Progenitor cell of endocrine pancreas (in vitro differentiated cells): ENCODE measurements around the gene TMTC1. TPM values are rescaled to one million over a fixed set of nuclear protein-coding genes. Genes with fewer than 3 reads are reported as not detected.

ENCODE experiments used
- DNase-seq: peaks from one replicate; pipeline ENCODE4 v3.0.0; 2021; ENCODE audit warnings: low spot score; ENCODE audit not compliant: unreplicated experiment
- H3K27ac Mint-ChIP-seq: 2 replicates; pipeline ENCODE4 v1.8.0; 2021; ENCODE audit warnings: mild to moderate bottlenecking, moderate library complexity, mixed read lengths
- H3K27me3 Mint-ChIP-seq: 2 replicates; pipeline ENCODE4 v1.8.0; 2021; ENCODE audit warnings: mixed read lengths
- H3K36me3 Mint-ChIP-seq: 2 replicates; pipeline ENCODE4 v1.8.0; 2022; ENCODE audit warnings: mixed read lengths; ENCODE audit not compliant: insufficient read depth
- H3K4me1 Mint-ChIP-seq: 2 replicates; pipeline ENCODE4 v1.8.0; 2021; ENCODE audit warnings: low read depth, mixed read lengths
- H3K4me3 Mint-ChIP-seq: 2 replicates; pipeline ENCODE4 v1.8.0; 2021; ENCODE audit warnings: low read depth, mild to moderate bottlenecking, moderate library complexity, mixed read lengths
- H3K9me3 Mint-ChIP-seq: 2 replicates; pipeline ENCODE4 v1.8.0; 2021; ENCODE audit warnings: low read depth, mixed read lengths
- CTCF ChIP-seq: fragments of 200-600 bp; sonication (generic); IDR thresholded peaks from one replicate; pipeline ENCODE4 v1.5.0; 2021; ENCODE audit warnings: antibody characterized with exemption, mild to moderate bottlenecking; ENCODE audit not compliant: unreplicated experiment
- total RNA-seq: library from RNA; stranded (reverse); gene quantifications from 2 replicates; pipeline ENCODE4 v1.2.1, GENCODE V29; 2021

The TMTC1 gene
- total RNA-seq, 1 donor from 2014 or later = 19.2 TPM

DNA sequence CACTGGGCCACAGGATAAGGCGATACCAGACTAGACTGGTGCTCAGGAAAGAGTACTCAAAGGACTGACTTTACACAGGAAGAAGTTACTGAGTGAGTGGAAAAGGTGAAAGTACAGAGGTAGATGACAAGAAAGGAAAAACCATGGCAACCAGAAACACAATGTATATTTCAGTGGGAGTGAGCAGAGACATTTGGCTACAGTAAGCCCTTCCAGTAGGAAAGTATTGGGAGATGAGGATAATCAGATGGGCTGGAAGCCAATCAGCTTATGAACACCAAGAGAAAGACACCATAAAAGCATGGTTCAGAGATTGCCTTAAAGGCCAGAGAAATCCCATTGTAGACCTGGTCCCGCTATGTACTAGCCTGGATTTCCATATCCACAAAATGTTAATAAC, 51.6 kb downstream of the TMTC1 start:
- no peak for DNase-seq
- Mint-ChIP-seq H3K27me3 (no peaks in the 10 kb centered on the region), H3K9me3 (no peaks in the 10 kb centered on the region), H3K4me1 (no peaks in the 10 kb centered on the region), H3K36me3 (peaks cover 6% of the 10 kb centered on the region), H3K4me3 (no peak overlapping the region), H3K27ac (no peak overlapping the region)
- no peak for TF ChIP-seq CTCF

DNA sequence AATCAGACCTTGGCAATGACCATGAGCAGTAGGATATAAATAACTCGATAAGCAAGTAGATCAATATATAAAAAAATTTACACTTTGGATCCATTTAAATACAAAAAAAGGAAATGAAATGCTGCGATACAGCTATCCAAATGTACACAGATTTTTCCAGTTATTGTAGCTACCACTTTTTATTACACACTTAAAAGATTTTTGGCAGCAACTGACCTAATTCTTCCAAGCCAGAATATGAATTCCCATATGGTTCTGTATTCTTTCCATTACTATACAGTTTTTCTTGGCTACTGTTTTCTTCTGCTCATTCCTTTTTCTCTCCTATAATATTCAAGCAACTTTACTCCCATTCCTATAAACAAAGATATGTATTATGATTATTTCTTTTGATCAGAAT, 52.2 kb downstream of the TMTC1 start:
- no peak for TF ChIP-seq CTCF
- no peaks in the 10 kb centered on the region for H3K4me1 Mint-ChIP-seq
- peaks cover 4% of the 10 kb centered on the region for H3K36me3 Mint-ChIP-seq
- DNase-seq = no peak
- no peak overlapping the region for H3K4me3 Mint-ChIP-seq
- H3K27ac Mint-ChIP-seq = no peak overlapping the region
- H3K9me3 Mint-ChIP-seq = no peaks in the 10 kb centered on the region
- no peaks in the 10 kb centered on the region for H3K27me3 Mint-ChIP-seq

- DNase-seq = no peak
- H3K27me3 Mint-ChIP-seq = no peaks in the 10 kb centered on the region
- H3K4me3 Mint-ChIP-seq = no peak overlapping the region
- H3K27ac Mint-ChIP-seq = peak overlapping the region; percentile 25
- TF ChIP-seq CTCF = no peak
- H3K36me3 Mint-ChIP-seq = peaks cover 4% of the 10 kb centered on the region
- no peaks in the 10 kb centered on the region for H3K4me1 Mint-ChIP-seq
- H3K9me3 Mint-ChIP-seq = no peaks in the 10 kb centered on the region
Measured at GRCh38 chr12:29730481-29730880, 53.3 kb downstream of the TMTC1 start.

- peaks cover 4% of the 10 kb centered on the region for H3K36me3 Mint-ChIP-seq
- no peaks in the 10 kb centered on the region for H3K27me3 Mint-ChIP-seq
Measured at GRCh38 chr12:29728030-29728429, 55.7 kb downstream of the TMTC1 start.

DNA sequence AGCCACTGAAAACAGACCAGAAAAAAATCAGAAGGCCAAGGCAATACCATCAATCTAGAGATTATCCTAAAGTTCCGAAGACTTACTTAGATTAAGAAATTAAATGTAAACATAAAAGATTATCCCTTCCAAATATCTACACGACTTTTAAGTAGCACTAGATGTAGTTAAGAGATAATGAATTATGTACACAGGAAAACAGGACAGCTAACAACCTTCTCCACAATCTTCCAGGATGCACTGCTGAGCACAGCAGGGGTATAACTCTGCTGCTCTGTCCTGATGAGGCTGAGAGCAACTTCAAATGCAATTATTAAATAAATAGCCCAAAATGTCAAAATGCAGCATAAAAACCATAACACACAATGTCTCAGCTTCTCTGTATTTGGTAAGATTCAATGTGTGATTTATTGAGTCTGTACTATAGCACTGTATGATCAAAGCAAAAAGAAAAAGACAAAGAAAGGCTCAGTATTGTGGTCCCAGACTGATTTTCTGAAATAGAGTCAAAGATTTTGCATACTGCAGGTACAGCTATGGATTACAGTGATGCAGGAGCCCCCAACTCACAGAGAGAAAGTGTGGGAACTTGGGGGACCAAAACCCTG, 56.9 kb downstream of the TMTC1 start:
- Mint-ChIP-seq H3K9me3 (no peaks in the 10 kb centered on the region), H3K27me3 (no peaks in the 10 kb centered on the region), H3K4me1 (no peaks in the 10 kb centered on the region), H3K36me3 (peaks cover 4% of the 10 kb centered on the region), H3K4me3 (no peak overlapping the region), H3K27ac (no peak overlapping the region)
- TF ChIP-seq CTCF = no peak
- DNase-seq = no peak

More at GRCh38 chr12:29728030-29728429, 55.7 kb downstream of the TMTC1 start:
- Mint-ChIP-seq H3K9me3 (no peaks in the 10 kb centered on the region), H3K4me3 (no peak overlapping the region), H3K4me1 (no peaks in the 10 kb centered on the region), H3K27ac (no peak overlapping the region)
- no peak for TF ChIP-seq CTCF
- no peak for DNase-seq
